Panc1 (cell line): ENCODE results near the gene AATF.

Experiments used
- CTCF ChIP-seq: fragments of 450-650 bp; IDR thresholded peaks from 2 replicates; pipeline ENCODE4 v1.5.1; 2017; ENCODE audit warnings: mild to moderate bottlenecking
- POLR2AphosphoS5 ChIP-seq: IDR thresholded peaks from 2 replicates; pipeline ENCODE4 v1.6.1; 2012; ENCODE audit warnings: mild to moderate bottlenecking, low read depth, low read length, moderate library complexity
- SIN3A ChIP-seq: IDR thresholded peaks from 2 replicates; pipeline ENCODE4 v1.6.1; 2012; ENCODE audit warnings: low read depth, mild to moderate bottlenecking, low read length, moderate library complexity, borderline replicate concordance; ENCODE audit not compliant: insufficient read depth
- TCF7L2 ChIP-seq: IDR thresholded peaks from 2 replicates; pipeline ENCODE4 v1.6.1; 2011; ENCODE audit warnings: mild to moderate bottlenecking, low read depth, low read length, inconsistent platforms

- TF ChIP-seq SIN3A: no peak
- no peak for TF ChIP-seq CTCF
- no peak for TF ChIP-seq POLR2AphosphoS5
- TF ChIP-seq TCF7L2: no peak
These were observed 152.6 kb downstream of the AATF start for GRCh38 chr17:37101306-37101705.
